ENCODE data around the gene MSRB1.

DNA sequence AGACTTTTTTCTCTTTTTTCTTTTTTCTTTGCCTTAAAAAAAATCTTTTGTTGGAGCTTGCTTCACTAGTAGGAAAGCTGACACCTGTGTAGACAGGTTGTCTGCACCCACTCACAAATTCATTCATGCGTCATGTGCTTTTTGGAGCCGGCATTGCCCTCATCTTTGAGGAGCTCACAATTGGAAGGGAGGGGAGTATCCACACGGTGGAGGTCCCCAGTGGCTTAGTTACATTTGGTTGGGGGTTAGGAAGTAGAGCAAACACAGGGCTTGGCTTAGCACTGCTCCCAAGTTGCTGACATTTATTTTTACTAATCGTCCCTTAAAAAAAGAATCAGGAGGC is 52.3 kb downstream of the MSRB1 start:
- TF ChIP-seq EZH2 (IDR thresholded peaks at IDR 0.05; ENCODE audit: insufficient read depth, poor library complexity, severe bottlenecking) (no peak), EZH2phosphoT487 (IDR thresholded peaks at IDR 0.05; ENCODE audit: insufficient read depth, low read depth) (no peak)
